ENCODE data around the gene ZNF525.
"Not testable (repeated sequence)": the region's sequence is repeated elsewhere in the genome, so short reads cannot be mapped to it uniquely, and the experiment has no call there.

Gene ZNF525

GRCh38 chr19:53365134-53365898 is at the start of gene ZNF525:
Gene ZNF525 (plus strand): TSS chr19:53365705. CDS start chr19:53372282, 6,577 bp downstream.
- DNase-seq, result peak; percentile 74

GRCh38 chr19:53328967-53329366 is 36.5 kb upstream of the ZNF525 start:
- peak; percentile 15 for DNase-seq

GRCh38 chr19:53332484-53332883 is 33.0 kb upstream of the ZNF525 start:
- DNase-seq, result no peak

GRCh38 chr19:53333066-53333462 is 32.4 kb upstream of the ZNF525 start:
- no peak for DNase-seq

- peak; percentile 91 for DNase-seq
Measured at GRCh38 chr19:53333463-53334449, 31.7 kb upstream of the ZNF525 start, which contains the start of gene ZNF845. Gene ZNF845 (plus strand): TSS chr19:53333749. CDS start chr19:53341308, 7,559 bp downstream.

GRCh38 chr19:53344403-53344802 is 21.1 kb upstream of the ZNF525 start:
- DNase-seq, result not testable (repeated sequence)

- no peak for DNase-seq
Measured at GRCh38 chr19:53355739-53356138, 9.8 kb upstream of the ZNF525 start.

GRCh38 chr19:53357821-53358581 is 7.5 kb upstream of the ZNF525 start:
- no peak for DNase-seq

- not testable (repeated sequence) for DNase-seq
Measured at GRCh38 chr19:53360056-53360455, 5.4 kb upstream of the ZNF525 start.

- no peak for DNase-seq
Measured at GRCh38 chr19:53365899-53366493, 491 bp downstream of the ZNF525 start.

- DNase-seq, result no peak
Measured at GRCh38 chr19:53372196-53372595, 6.7 kb downstream of the ZNF525 start.

GRCh38 chr19:53374288-53374687 is 8.8 kb downstream of the ZNF525 start:
- no peak for DNase-seq

GRCh38 chr19:53374743-53375142 is 9.2 kb downstream of the ZNF525 start:
- DNase-seq, result no peak

- no peak for DNase-seq
Measured at GRCh38 chr19:53381376-53381775, 15.9 kb downstream of the ZNF525 start.

- no peak for DNase-seq
Measured at GRCh38 chr19:53388168-53388567, 22.7 kb downstream of the ZNF525 start.

- no peak for DNase-seq
Measured at GRCh38 chr19:53388904-53389303, 23.4 kb downstream of the ZNF525 start.

- DNase-seq, result no peak
Measured at GRCh38 chr19:53389571-53389970, 24.1 kb downstream of the ZNF525 start.

- no peak for DNase-seq
Measured at GRCh38 chr19:53389978-53390377, 24.5 kb downstream of the ZNF525 start.

GRCh38 chr19:53394522-53394973 is 29.0 kb downstream of the ZNF525 start:
- DNase-seq, result no peak

- peak; percentile 90 for DNase-seq
Measured at GRCh38 chr19:53394974-53395839, 29.7 kb downstream of the ZNF525 start, which contains the start of gene ZNF765. Gene ZNF765 (plus strand): TSS chr19:53395149. CDS start chr19:53398016, 2,867 bp downstream.

Data from fibroblast of skin of right quadriceps (primary cell).